Natural killer cell (primary cell): ENCODE data around the gene PPP6C. TPM values are rescaled to one million over a fixed set of nuclear protein-coding genes. Genes with fewer than 3 reads are reported as not detected.
"Not testable (repeated sequence)": the region's sequence is repeated elsewhere in the genome, so short reads cannot be mapped to it uniquely, and the experiment has no call there.

Experiments used
- ATAC-seq, 3 donors: fragments of 150-1000 bp in 2 of 3; fragments of 200-7000 bp in 1 of 3; cut with Tn5 transposase; 1 replicate in 1 of 3; 2 replicates in 2 of 3; pipeline ENCODE4 v1.10.0; 2021; ENCODE audit warnings: mild to moderate bottlenecking in 2 of 3, moderate library complexity in 2 of 3
- DNase-seq, 2 donors: peaks; one replicate each; pipeline versions ENCODE4 v3.0.0 to v3.0.0-alpha.2; 2013 to 2021; ENCODE audit warnings: mixed read lengths in 1 of 2
- H3K27ac ChIP-seq: one replicate; pipeline ENCODE4 v1.5.1; 2013; ENCODE audit warnings: mild to moderate bottlenecking, low read length
- H3K27me3 ChIP-seq: one replicate; pipeline ENCODE4 v1.6.1; 2013; ENCODE audit warnings: low read length; ENCODE audit not compliant: control insufficient read depth, insufficient read depth
- H3K36me3 ChIP-seq: one replicate; pipeline ENCODE4 v1.6.1; 2013; ENCODE audit warnings: low read length; ENCODE audit not compliant: control insufficient read depth, insufficient read depth
- H3K4me1 ChIP-seq: one replicate; pipeline ENCODE4 v1.6.1; 2013; ENCODE audit warnings: low read length; ENCODE audit not compliant: control insufficient read depth, insufficient read depth
- H3K4me3 ChIP-seq: one replicate; pipeline ENCODE4 v1.5.1; 2013; ENCODE audit warnings: low read length
- H3K9me3 ChIP-seq: one replicate; pipeline ENCODE4 v1.6.1; 2013; ENCODE audit warnings: low read length; ENCODE audit not compliant: control insufficient read depth, insufficient read depth
- H3K27ac Mint-ChIP-seq, 2 donors: one replicate each; pipeline ENCODE4 v1.8.0; 2022; ENCODE audit warnings: mild to moderate bottlenecking in 2 of 2, mixed read lengths in 2 of 2, moderate library complexity in 1 of 2
- H3K27me3 Mint-ChIP-seq, 2 donors: one replicate each; pipeline ENCODE4 v1.8.0; 2022; ENCODE audit warnings: low read depth in 2 of 2, mixed read lengths in 2 of 2
- H3K36me3 Mint-ChIP-seq: one replicate; pipeline ENCODE4 v1.8.0; 2022; ENCODE audit warnings: mixed read lengths
- H3K4me1 Mint-ChIP-seq, 2 donors: one replicate each; pipeline ENCODE4 v1.8.0; 2022; ENCODE audit warnings: mixed read lengths in 2 of 2
- H3K4me3 Mint-ChIP-seq: one replicate; pipeline ENCODE4 v1.8.0; 2022; ENCODE audit warnings: mild to moderate bottlenecking, moderate library complexity, mixed read lengths
- H3K9me3 Mint-ChIP-seq, 2 donors: one replicate each; pipeline ENCODE4 v1.8.0; 2022; ENCODE audit warnings: mixed read lengths in 2 of 2
- CTCF ChIP-seq: fragments of 200-600 bp; IDR thresholded peaks from one replicate; pipeline ENCODE4 v1.8.0; 2022; ENCODE audit warnings: antibody characterized with exemption
- WGBS: methylation state at CpG from one replicate; pipeline ENCODE4 v1.1.7; 2013; ENCODE audit warnings: missing lambda C conversion rate; ENCODE audit not compliant: insufficient coverage; 5-methylcytosine and 5-hydroxymethylcytosine counted together
- intact Hi-C: fragments of 100-400 bp; cut with micrococcal nuclease; formaldehyde crosslinking; loops from one replicate; pipeline ENCODE4 v1.14.2; 2022
- total RNA-seq, 4 donors: library from RNA; stranded (reverse); fragments of 120-200 nt in 1 of 4; gene quantifications; one replicate each; pipeline versions ENCODE4 v1.2.3 to v1.2.4, GENCODE V29; 2013 to 2022

The PPP6C gene
- 10 to 100 TPM; 31.1 to 37.4 (median 34.8) TPM for total RNA-seq
- total RNA-seq (2013): 46.7 TPM

- WGBS: under 1% methylated on average over 82 of the region's 82 CpGs
- no peaks in the 10 kb centered on the region for H3K36me3 ChIP-seq
- TF ChIP-seq CTCF: peak; percentile 62
- no peaks in the 10 kb centered on the region for H3K27me3 Mint-ChIP-seq
- no peaks in the 10 kb centered on the region for H3K36me3 Mint-ChIP-seq
- H3K9me3 Mint-ChIP-seq: no peaks in the 10 kb centered on the region
- DNase-seq (peak; percentile 95 to 98), ATAC-seq (peak; percentile 96 to 99 (median 96))
- H3K9me3 ChIP-seq: no peaks in the 10 kb centered on the region
- H3K4me1 Mint-ChIP-seq: peaks cover 15 to 18% of the 10 kb centered on the region in 2 donors
- H3K4me3 Mint-ChIP-seq: peak within 1 kb of the TSS; percentile 94
- peak within 1 kb of the TSS; percentile 91 for H3K27ac Mint-ChIP-seq
- intact Hi-C loops: loop anchor here (1.0 to 5.0 kb wide), 5 partner anchors 11 to 249 kb away; partner anchors contain the start of genes GAPVD1, GOLGA1, HSPA5 and RABEPK
- H3K27me3 ChIP-seq: no peaks in the 10 kb centered on the region
- H3K27ac ChIP-seq: peak within 1 kb of the TSS; percentile 98
- peak within 1 kb of the TSS; percentile 99 for H3K4me3 ChIP-seq
- peaks cover 28% of the 10 kb centered on the region for H3K4me1 ChIP-seq
These were observed at the start of gene PPP6C for GRCh38 chr9:125189361-125190289. PPP6C (minus strand) TSS chr9:125189803; CDS start chr9:125189718, 85 bp downstream.

GRCh38 chr9:125238915-125239446, 49.4 kb upstream of the PPP6C start:
- peaks cover 47% of the 10 kb centered on the region for H3K36me3 ChIP-seq
- no peaks in the 10 kb centered on the region for H3K27me3 ChIP-seq

GRCh38 chr9:125238127-125238914, 48.7 kb upstream of the PPP6C start:
- no peaks in the 10 kb centered on the region for H3K9me3 ChIP-seq
- 89% methylated on average over 7 of the region's 7 CpGs for WGBS
- H3K36me3 Mint-ChIP-seq: peaks cover 28% of the 10 kb centered on the region
- peak overlapping the region; percentile 49 to 99 for H3K27ac Mint-ChIP-seq
- no peaks in the 10 kb centered on the region for H3K9me3 Mint-ChIP-seq
- TF ChIP-seq CTCF: no peak
- ATAC-seq (no peak), DNase-seq (peak in 1 of 2 donors; percentile 22)
- no peak overlapping the region for H3K4me3 ChIP-seq
- H3K27me3 Mint-ChIP-seq: peaks cover 0 to 2% of the 10 kb centered on the region in 2 donors
- peak overlapping the region; percentile 97 for H3K4me3 Mint-ChIP-seq
- peaks cover 35% of the 10 kb centered on the region for H3K4me1 ChIP-seq
- H3K27ac ChIP-seq: no peak overlapping the region
- intact Hi-C loops: no loop called here
- peaks cover 66 to 68% of the 10 kb centered on the region in 2 donors for H3K4me1 Mint-ChIP-seq
- H3K36me3 ChIP-seq: peaks cover 52% of the 10 kb centered on the region
- no peaks in the 10 kb centered on the region for H3K27me3 ChIP-seq

More at GRCh38 chr9:125238915-125239446, 49.4 kb upstream of the PPP6C start:
- intact Hi-C loops: no loop called here
- H3K4me3 Mint-ChIP-seq: peak overlapping the region; percentile 97
- ATAC-seq (no peak), DNase-seq (peak in 1 of 2 donors; percentile 12)
- TF ChIP-seq CTCF: no peak
- H3K27ac ChIP-seq: no peak overlapping the region
- no peaks in the 10 kb centered on the region for H3K9me3 Mint-ChIP-seq
- H3K36me3 Mint-ChIP-seq: peaks cover 28% of the 10 kb centered on the region
- 86% methylated on average over 14 of the region's 14 CpGs for WGBS
- H3K4me1 ChIP-seq: peaks cover 35% of the 10 kb centered on the region
- peaks cover 0 to 2% of the 10 kb centered on the region in 2 donors for H3K27me3 Mint-ChIP-seq
- H3K9me3 ChIP-seq: no peaks in the 10 kb centered on the region
- peaks cover 66 to 68% of the 10 kb centered on the region in 2 donors for H3K4me1 Mint-ChIP-seq
- peak overlapping the region; percentile 49 to 99 for H3K27ac Mint-ChIP-seq
- H3K4me3 ChIP-seq: no peak overlapping the region

- peaks cover 28% of the 10 kb centered on the region for H3K36me3 Mint-ChIP-seq
- H3K27ac ChIP-seq, H3K9me3 Mint-ChIP-seq, H3K27me3 ChIP-seq, H3K4me3 ChIP-seq, intact Hi-C loops, H3K27me3 Mint-ChIP-seq, H3K9me3 ChIP-seq, ATAC-seq: not testable (repeated sequence)
- peak overlapping the region; percentile 13 for H3K4me3 Mint-ChIP-seq
- DNase-seq: peak in 1 of 2 donors; percentile 24
- peaks cover 59% of the 10 kb centered on the region for H3K36me3 ChIP-seq
- H3K27ac Mint-ChIP-seq: peak overlapping the region; percentile 58 to 59
- WGBS: 88% methylated on average over 2 of the region's 5 CpGs
- peaks cover 23% of the 10 kb centered on the region for H3K4me1 ChIP-seq
- peaks cover 59% of the 10 kb centered on the region in 2 donors for H3K4me1 Mint-ChIP-seq
These were observed 47.0 kb upstream of the PPP6C start for GRCh38 chr9:125236520-125237159.
